SW 1271 (cell line): Measurements from ENCODE around the gene SLC34A3.
A peak's percentile ranks its signal among the peaks of the same experiment; 100 is the strongest.

Experiments
- DNase-seq, 2 experiments: peaks; one replicate each; lab custom pipeline; 2025; lab: John Stamatoyannopoulos, UW

Gene SLC34A3

GRCh38 chr9:137217276-137218211 lies 13.2 kb upstream of the SLC34A3 start:
- peak; percentile 85 to 89 for DNase-seq

- DNase-seq = no peak
Measured at GRCh38 chr9:137218212-137218753, 12.4 kb upstream of the SLC34A3 start.

GRCh38 chr9:137218754-137219271 lies 11.9 kb upstream of the SLC34A3 start:
- peak; percentile 59 to 82 for DNase-seq

GRCh38 chr9:137219757-137220316 lies 10.9 kb upstream of the SLC34A3 start:
- no peak for DNase-seq

- DNase-seq = no peak
Measured at GRCh38 chr9:137220317-137221094, 10.2 kb upstream of the SLC34A3 start.

GRCh38 chr9:137221095-137221505 lies 9.6 kb upstream of the SLC34A3 start:
- no peak for DNase-seq

- no peak for DNase-seq
Measured at GRCh38 chr9:137221506-137222111, 9.1 kb upstream of the SLC34A3 start.

GRCh38 chr9:137222190-137223077 lies 8.3 kb upstream of the SLC34A3 start, which contains the start of gene RNF208:
RNF208 (minus strand) TSS chr9:137222240; CDS start chr9:137221212, 1,028 bp downstream.
- DNase-seq = no peak

- DNase-seq = peak; percentile 95 to 97
Measured at GRCh38 chr9:137223078-137223970, 7.4 kb upstream of the SLC34A3 start.

- DNase-seq = no peak
Measured at GRCh38 chr9:137224830-137225694, 5.6 kb upstream of the SLC34A3 start, which contains the start of gene CYSRT1. CYSRT1 (plus strand) TSS chr9:137225174; CDS start chr9:137225622, 448 bp downstream.

- no peak for DNase-seq
Measured at GRCh38 chr9:137225699-137226331, 4.9 kb upstream of the SLC34A3 start.

- DNase-seq = peak in 1 of 2 experiments; percentile 27
Measured at GRCh38 chr9:137226338-137227053, 4.2 kb upstream of the SLC34A3 start.

GRCh38 chr9:137227054-137227852 lies 3.4 kb upstream of the SLC34A3 start, which contains the start of gene RNF224:
RNF224 (plus strand) TSS chr9:137227502; CDS start chr9:137228336, 834 bp downstream.
- peak in 1 of 2 experiments; percentile 72 for DNase-seq

GRCh38 chr9:137227853-137228505 lies 2.7 kb upstream of the SLC34A3 start:
- DNase-seq = no peak

GRCh38 chr9:137228506-137228967 lies 2.2 kb upstream of the SLC34A3 start:
- no peak for DNase-seq
